Measurements from ENCODE around the gene ASB18.

Gene ASB18

GRCh38 chr2:236257575-236257974 lies 6.6 kb downstream of the ASB18 start:
- TF ChIP-seq GATA3 (IDR thresholded peaks at IDR 0.05; ENCODE audit: low read depth, low read length) (no peak), GATA2 (IDR thresholded peaks at IDR 0.05; ENCODE audit: low read depth, low read length) (no peak)

GRCh38 chr2:236257136-236257535 lies 7.1 kb downstream of the ASB18 start:
- TF ChIP-seq GATA3 (IDR thresholded peaks at IDR 0.05; ENCODE audit: low read depth, low read length) (no peak), GATA2 (IDR thresholded peaks at IDR 0.05; ENCODE audit: low read depth, low read length) (no peak)

- TF ChIP-seq GATA3 (IDR thresholded peaks at IDR 0.05; ENCODE audit: low read depth, low read length): no peak
- TF ChIP-seq GATA2 (IDR thresholded peaks at IDR 0.05; ENCODE audit: low read depth, low read length): no peak
These were observed 7.7 kb downstream of the ASB18 start for GRCh38 chr2:236256366-236256985.

GRCh38 chr2:236254674-236255073 lies 9.5 kb downstream of the ASB18 start:
- TF ChIP-seq GATA3 (IDR thresholded peaks at IDR 0.05; ENCODE audit: low read depth, low read length) (no peak), GATA2 (IDR thresholded peaks at IDR 0.05; ENCODE audit: low read depth, low read length) (no peak)

DNA sequence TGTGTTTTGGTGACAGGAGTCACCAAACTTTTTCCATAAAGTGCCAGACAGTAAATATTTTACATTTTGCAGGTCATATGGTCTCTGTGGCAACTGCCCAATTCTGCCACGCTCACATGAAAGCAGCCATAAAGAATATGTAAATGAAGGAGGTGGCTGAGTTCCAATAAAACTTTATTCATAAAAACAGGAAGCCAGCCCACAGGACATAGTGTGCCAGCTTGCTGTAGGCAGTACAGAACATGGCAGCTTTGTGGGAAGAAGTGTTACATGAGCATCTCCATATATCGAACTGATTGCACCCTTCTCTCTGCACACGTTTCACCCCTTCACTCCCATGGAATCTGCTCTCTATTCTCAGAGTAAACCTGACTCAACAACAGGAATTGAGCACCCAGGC lies 10.2 kb downstream of the ASB18 start:
- no peak for TF ChIP-seq GATA2 (IDR thresholded peaks at IDR 0.05; ENCODE audit: low read depth, low read length)
- TF ChIP-seq GATA3 (IDR thresholded peaks at IDR 0.05; ENCODE audit: low read depth, low read length): no peak

- TF ChIP-seq GATA2 (IDR thresholded peaks at IDR 0.05; ENCODE audit: low read depth, low read length) (no peak), GATA3 (IDR thresholded peaks at IDR 0.05; ENCODE audit: low read depth, low read length) (no peak)
These were observed 11.6 kb downstream of the ASB18 start for GRCh38 chr2:236252602-236253001.

DNA sequence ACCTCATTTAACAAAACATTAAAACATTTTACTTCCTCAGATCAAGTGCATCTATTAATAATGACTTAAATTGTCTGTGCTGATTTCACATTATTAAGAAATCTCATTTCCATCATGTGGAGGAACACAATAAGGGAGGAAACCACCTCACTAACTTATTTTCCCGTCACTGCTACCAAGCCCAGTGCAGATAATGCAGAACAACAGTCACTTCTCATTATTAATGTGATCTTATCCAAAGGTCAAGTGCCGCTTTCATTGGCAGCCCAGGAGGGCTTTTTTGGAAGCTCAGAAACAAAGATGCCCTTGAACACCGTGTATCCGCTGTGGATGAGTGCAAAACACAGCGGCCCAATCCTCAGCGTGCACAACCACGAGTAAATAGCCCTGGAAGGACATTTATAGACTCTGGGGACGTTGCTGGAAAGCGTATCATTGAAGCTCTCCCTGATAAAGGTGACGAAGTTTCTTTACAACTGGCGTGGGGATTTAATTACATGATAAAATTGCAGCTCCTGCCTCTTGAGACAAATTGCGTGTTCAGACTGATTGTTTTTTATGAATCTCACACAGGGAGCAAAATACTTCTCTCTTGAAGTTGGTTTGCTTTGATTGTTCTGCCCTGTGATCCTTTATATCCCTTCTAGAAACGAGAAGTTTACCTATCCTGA lies 13.2 kb downstream of the ASB18 start:
- TF ChIP-seq GATA3 (IDR thresholded peaks at IDR 0.05; ENCODE audit: low read depth, low read length) (no peak), GATA2 (IDR thresholded peaks at IDR 0.05; ENCODE audit: low read depth, low read length) (no peak)

DNA sequence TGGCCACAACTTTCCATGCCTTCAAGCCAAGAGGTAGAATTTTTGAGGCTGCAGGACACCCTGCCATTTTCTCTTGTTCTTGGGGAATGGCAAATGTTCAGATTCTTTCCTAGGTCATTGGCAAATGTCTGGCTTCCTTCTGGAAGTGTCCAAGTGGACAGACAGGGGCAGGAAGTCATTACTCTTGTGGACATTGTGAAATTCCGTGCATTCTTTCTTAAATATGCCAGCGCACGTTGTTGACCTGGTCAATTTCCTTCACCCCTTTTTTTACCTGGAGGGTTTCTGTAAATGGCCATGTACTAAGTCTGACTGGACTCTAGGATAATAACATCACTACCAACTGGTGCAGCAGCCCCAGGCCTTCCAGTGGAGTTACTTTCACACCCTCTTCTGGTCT lies 13.9 kb downstream of the ASB18 start:
- TF ChIP-seq GATA3 (IDR thresholded peaks at IDR 0.05; ENCODE audit: low read depth, low read length): no peak
- no peak for TF ChIP-seq GATA2 (IDR thresholded peaks at IDR 0.05; ENCODE audit: low read depth, low read length)

- TF ChIP-seq GATA2 (IDR thresholded peaks at IDR 0.05; ENCODE audit: low read depth, low read length) (no peak), GATA3 (IDR thresholded peaks at IDR 0.05; ENCODE audit: low read depth, low read length) (no peak)
These were observed 15.1 kb downstream of the ASB18 start for GRCh38 chr2:236249066-236249465.

GRCh38 chr2:236246711-236247246 lies 17.4 kb downstream of the ASB18 start:
- no peak for TF ChIP-seq GATA3 (IDR thresholded peaks at IDR 0.05; ENCODE audit: low read depth, low read length)
- TF ChIP-seq GATA2 (IDR thresholded peaks at IDR 0.05; ENCODE audit: low read depth, low read length): no peak

- TF ChIP-seq GATA3 (IDR thresholded peaks at IDR 0.05; ENCODE audit: low read depth, low read length) (no peak), GATA2 (IDR thresholded peaks at IDR 0.05; ENCODE audit: low read depth, low read length) (no peak)
These were observed 19.9 kb downstream of the ASB18 start for GRCh38 chr2:236244256-236244655.

- TF ChIP-seq GATA3 (IDR thresholded peaks at IDR 0.05; ENCODE audit: low read depth, low read length): no peak
- TF ChIP-seq GATA2 (IDR thresholded peaks at IDR 0.05; ENCODE audit: low read depth, low read length): no peak
These were observed 22.1 kb downstream of the ASB18 start for GRCh38 chr2:236242057-236242495.

DNA sequence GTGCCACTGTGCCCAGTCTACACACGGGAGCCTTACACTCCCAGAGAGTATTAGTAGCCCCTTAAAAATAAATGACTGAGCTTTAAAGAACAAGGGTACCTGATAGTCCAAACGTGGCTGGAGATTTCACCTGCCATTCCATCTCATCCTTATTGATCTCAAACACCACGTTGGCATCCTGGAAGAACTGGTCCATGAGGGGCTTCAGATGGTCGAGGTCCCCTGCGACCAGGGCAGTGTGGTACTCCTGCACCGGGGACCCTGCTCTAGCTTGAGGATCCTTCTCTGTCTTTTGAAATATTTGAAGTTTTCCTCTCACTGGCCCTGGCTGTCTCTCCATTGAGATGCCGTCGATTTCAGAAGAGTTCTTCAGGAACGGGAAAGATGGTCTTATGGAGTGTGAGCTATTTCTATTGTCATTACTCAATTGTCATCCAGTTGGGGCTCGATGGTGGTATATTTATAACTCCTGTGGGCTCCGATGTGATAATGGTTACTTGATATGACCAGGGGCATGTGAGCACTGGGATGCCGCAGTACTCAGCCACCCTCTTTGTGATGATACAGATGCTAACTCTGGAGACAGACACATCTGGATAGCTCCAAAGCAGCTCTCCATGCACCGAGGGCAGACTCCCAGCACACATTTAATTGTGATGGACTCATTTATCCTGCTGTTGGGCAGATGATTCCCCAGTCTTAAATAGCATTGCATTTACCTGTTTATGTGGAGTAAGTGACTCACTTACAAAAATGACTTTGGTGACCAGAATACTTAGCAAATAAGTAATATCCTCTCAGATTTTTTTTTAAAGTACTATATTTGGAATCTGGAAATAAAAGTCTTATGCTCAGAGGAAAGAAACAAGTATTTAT lies 22.8 kb downstream of the ASB18 start:
- no peak for TF ChIP-seq GATA2 (IDR thresholded peaks at IDR 0.05; ENCODE audit: low read depth, low read length)
- TF ChIP-seq GATA3 (IDR thresholded peaks at IDR 0.05; ENCODE audit: low read depth, low read length): no peak

Measured in SH-SY5Y (cell line).